Glutamatergic neuron (in vitro differentiated cells): Measurements from ENCODE around the gene PTPN22. TPM values are rescaled to one million over a fixed set of nuclear protein-coding genes. Genes with fewer than 3 reads are reported as not detected.

Experiments used
- DNase-seq: peaks from one replicate; pipeline ENCODE4 v3.0.0; 2022
- H3K27ac Mint-ChIP-seq: one replicate; pipeline ENCODE4 v1.8.0; 2020; ENCODE audit warnings: mild to moderate bottlenecking, mixed read lengths, inconsistent platforms; ENCODE audit not compliant: unreplicated experiment
- H3K27me3 Mint-ChIP-seq: one replicate; pipeline ENCODE4 v1.8.0; 2020; ENCODE audit warnings: mild to moderate bottlenecking, moderate library complexity, mixed read lengths, inconsistent platforms; ENCODE audit not compliant: unreplicated experiment
- H3K36me3 Mint-ChIP-seq: one replicate; pipeline ENCODE4 v1.8.0; 2020; ENCODE audit warnings: mild to moderate bottlenecking, mixed read lengths, inconsistent platforms; ENCODE audit not compliant: unreplicated experiment
- H3K4me1 Mint-ChIP-seq: one replicate; pipeline ENCODE4 v1.8.0; 2020; ENCODE audit warnings: mild to moderate bottlenecking, low read depth, mixed read lengths, inconsistent platforms; ENCODE audit not compliant: unreplicated experiment
- H3K4me3 Mint-ChIP-seq: one replicate; pipeline ENCODE4 v1.8.0; 2020; ENCODE audit warnings: mild to moderate bottlenecking, mixed read lengths, inconsistent platforms; ENCODE audit not compliant: unreplicated experiment
- H3K9me3 Mint-ChIP-seq: one replicate; pipeline ENCODE4 v1.8.0; 2020; ENCODE audit warnings: mild to moderate bottlenecking, moderate library complexity, mixed read lengths, inconsistent platforms; ENCODE audit not compliant: unreplicated experiment
- total RNA-seq: library from RNA; stranded (reverse); fragmentation: NEBNext Ultra II Directional; extraction: Animal tissue kit (Norgen Biotek cat#: 25700); gene quantifications from one replicate; pipeline ENCODE4 v1.2.1, GENCODE V29; 2021; ENCODE audit not compliant: unreplicated experiment
- TF ChIP-seq, protein P1 (sequence below): fragments of 200-600 bp; sonication (generic); IDR thresholded peaks from one replicate; pipeline ENCODE4 v1.5.0; 2021; ENCODE audit not compliant: partially characterized antibody, unreplicated experiment

Gene PTPN22
- total RNA-seq, 1 donor from 2014 or later: not detected

DNA sequence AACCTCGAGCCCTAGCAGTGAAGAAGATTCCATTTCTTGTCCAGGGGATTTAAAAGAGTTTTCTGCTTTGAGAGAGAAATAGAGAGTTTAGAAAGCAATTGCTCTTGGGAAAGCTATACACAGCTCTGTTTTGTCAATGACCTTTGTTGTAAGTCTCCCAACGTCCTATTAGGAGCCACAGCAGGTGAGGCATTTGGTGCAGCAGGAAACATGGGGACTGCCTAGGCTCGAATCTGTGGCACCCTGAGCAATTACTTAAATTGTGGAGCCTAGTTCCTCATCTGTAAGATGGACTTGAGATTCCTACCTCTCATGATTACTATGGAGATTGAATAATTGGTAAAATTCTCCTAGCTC is 41.8 kb upstream of the PTPN22 start:
- H3K36me3 Mint-ChIP-seq: no peaks in the 10 kb centered on the region
- H3K27ac Mint-ChIP-seq: peak overlapping the region; percentile 19
- no peaks in the 10 kb centered on the region for H3K9me3 Mint-ChIP-seq
- peaks cover 2% of the 10 kb centered on the region for H3K27me3 Mint-ChIP-seq
- H3K4me1 Mint-ChIP-seq: peaks cover 8% of the 10 kb centered on the region
- no peak for DNase-seq
- TF ChIP-seq, protein P1, sequence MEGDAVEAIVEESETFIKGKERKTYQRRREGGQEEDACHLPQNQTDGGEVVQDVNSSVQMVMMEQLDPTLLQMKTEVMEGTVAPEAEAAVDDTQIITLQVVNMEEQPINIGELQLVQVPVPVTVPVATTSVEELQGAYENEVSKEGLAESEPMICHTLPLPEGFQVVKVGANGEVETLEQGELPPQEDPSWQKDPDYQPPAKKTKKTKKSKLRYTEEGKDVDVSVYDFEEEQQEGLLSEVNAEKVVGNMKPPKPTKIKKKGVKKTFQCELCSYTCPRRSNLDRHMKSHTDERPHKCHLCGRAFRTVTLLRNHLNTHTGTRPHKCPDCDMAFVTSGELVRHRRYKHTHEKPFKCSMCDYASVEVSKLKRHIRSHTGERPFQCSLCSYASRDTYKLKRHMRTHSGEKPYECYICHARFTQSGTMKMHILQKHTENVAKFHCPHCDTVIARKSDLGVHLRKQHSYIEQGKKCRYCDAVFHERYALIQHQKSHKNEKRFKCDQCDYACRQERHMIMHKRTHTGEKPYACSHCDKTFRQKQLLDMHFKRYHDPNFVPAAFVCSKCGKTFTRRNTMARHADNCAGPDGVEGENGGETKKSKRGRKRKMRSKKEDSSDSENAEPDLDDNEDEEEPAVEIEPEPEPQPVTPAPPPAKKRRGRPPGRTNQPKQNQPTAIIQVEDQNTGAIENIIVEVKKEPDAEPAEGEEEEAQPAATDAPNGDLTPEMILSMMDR: no peak
- no peak overlapping the region for H3K4me3 Mint-ChIP-seq

DNA sequence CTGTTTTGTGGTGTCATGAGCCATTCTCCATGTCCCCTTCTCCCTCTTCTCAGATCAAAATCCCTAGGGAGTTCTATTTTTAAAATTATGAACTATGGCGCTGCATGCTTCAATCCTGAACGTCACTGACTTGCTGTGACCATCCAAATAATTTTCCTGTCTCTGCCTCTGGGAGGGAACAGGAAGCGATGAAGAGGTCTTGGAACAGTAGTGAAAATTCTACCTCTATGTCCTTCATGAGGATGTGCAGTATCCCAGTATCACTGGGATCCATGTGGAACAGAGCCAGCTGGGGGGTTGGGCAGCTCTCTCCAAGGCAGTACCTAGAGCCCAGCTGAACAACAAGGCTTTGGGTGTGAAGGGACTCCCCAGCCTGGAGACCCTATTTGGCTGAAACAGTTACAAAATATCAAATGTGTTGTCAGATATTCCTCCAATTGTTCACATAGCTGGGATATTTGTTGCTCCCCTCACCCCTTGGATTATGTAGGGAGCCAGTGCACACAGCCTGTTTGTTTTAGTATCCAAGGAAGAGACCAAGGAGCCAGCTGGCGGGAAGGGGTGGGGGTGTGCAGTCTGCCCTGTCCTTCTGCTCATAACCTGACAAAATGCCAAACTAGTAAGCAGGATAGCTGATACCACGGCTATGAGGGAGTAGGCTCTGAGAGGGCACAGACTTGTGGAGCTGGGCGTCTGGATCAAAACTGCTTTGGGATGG is 41.2 kb upstream of the PTPN22 start:
- no peaks in the 10 kb centered on the region for H3K27me3 Mint-ChIP-seq
- peak overlapping the region; percentile 19 for H3K27ac Mint-ChIP-seq
- H3K4me1 Mint-ChIP-seq: peaks cover 10% of the 10 kb centered on the region
- TF ChIP-seq, protein P1: no peak
- no peak overlapping the region for H3K4me3 Mint-ChIP-seq
- peak; percentile 23 for DNase-seq
- H3K9me3 Mint-ChIP-seq: no peaks in the 10 kb centered on the region
- H3K36me3 Mint-ChIP-seq: no peaks in the 10 kb centered on the region

DNA sequence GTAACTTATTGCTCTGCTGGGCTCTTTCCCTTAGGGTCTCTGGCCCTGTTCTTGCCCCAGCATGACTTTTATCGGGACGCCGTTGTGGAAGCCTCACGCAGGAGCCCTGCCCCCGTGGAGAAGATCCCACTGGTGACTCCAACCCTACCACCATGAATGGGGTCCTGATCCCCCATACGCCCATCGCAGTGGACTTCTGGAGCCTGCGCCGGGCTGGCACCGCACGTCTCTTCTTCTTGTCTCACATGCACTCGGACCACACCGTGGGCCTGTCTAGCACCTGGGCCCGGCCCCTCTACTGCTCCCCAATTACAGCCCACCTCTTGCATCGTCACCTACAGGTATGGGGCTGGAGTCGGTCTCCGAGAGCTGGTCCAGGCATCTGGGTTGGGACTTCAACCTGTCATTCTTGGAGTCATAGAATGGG is 33.9 kb upstream of the PTPN22 start:
- Mint-ChIP-seq H3K27me3 (peaks cover 4% of the 10 kb centered on the region), H3K9me3 (peaks cover 12% of the 10 kb centered on the region), H3K4me3 (peak overlapping the region; percentile 91), H3K36me3 (no peaks in the 10 kb centered on the region), H3K27ac (peak overlapping the region; percentile 69), H3K4me1 (peaks cover 11% of the 10 kb centered on the region)
- peak; percentile 22 for DNase-seq
- TF ChIP-seq, protein P1: no peak

DNA sequence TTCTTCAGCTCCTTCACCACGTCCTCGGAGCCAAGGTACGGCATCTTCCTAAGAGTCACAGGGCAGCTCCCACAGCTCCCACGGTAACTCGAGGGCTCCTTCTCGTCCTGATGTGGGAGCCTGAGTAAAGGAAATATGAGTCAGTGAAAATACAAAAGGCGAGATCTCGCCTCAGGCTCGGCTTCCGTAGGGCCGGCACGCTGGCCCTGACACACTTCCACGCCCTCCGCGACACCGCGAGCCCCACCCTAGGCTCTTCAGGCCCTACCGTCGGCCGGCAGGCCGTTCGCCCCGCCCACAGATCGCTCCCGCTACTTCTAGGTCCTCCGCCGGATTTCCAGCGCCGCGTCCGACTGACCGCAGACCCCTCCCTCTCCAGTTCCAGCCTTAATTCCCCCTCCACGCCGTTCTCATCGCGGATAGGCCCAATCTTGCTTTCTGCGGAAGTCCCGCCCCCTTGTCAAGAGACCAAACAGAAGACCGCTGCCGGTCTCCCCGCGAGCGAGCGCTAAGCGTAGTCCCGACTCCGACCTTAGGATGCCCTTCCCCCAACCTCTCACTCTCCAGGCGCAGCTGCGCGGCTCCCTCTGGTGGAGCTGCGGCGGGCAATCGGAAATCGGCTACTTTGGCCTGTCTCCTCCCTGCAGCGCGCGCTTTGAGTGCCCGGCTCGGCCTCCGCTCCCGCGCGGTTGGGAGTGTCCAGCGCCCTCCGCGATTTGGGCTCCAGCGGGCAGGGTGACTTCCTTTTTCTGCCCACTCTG is 33.3 kb upstream of the PTPN22 start, which contains the start of the genes AP4B1 and DCLRE1B:
AP4B1 (minus strand) TSS at position 126 of the 761 bp plus-strand sequence; CDS start at position 44, 82 bp downstream.
DCLRE1B (plus strand) TSS at position 653 of the 761 bp plus-strand sequence. CDS start 261 bp downstream, outside the sequence.
- no peaks in the 10 kb centered on the region for H3K36me3 Mint-ChIP-seq
- peaks cover 4% of the 10 kb centered on the region for H3K27me3 Mint-ChIP-seq
- TF ChIP-seq, protein P1: peak; percentile 24
- DNase-seq: peak; percentile 97
- peak within 1 kb of the TSS; percentile 69 for H3K27ac Mint-ChIP-seq
- H3K4me3 Mint-ChIP-seq: peak within 1 kb of the TSS; percentile 91
- peaks cover 12% of the 10 kb centered on the region for H3K9me3 Mint-ChIP-seq
- H3K4me1 Mint-ChIP-seq: peaks cover 11% of the 10 kb centered on the region
